Measurements from ENCODE around the gene KLF16.
"Not testable (repeated sequence)": the region's sequence is repeated elsewhere in the genome, so short reads cannot be mapped to it uniquely, and the experiment has no call there.

Gene KLF16

GRCh38 chr19:1902923-1903322, 39.5 kb upstream of the KLF16 start:
- TF ChIP-seq CTCF (IDR thresholded peaks at IDR 0.05; ENCODE audit: low read depth, low read length, missing control alignments), result no peak
- in situ Hi-C loops (cut with HindIII; ENCODE audit: low sequenced_read_pairs), result no loop called here
- H3K4me3 ChIP-seq (ENCODE audit: low read depth, low read length), result no peak overlapping the region
- DNase-seq (ENCODE audit: low read depth), result no peak

DNA sequence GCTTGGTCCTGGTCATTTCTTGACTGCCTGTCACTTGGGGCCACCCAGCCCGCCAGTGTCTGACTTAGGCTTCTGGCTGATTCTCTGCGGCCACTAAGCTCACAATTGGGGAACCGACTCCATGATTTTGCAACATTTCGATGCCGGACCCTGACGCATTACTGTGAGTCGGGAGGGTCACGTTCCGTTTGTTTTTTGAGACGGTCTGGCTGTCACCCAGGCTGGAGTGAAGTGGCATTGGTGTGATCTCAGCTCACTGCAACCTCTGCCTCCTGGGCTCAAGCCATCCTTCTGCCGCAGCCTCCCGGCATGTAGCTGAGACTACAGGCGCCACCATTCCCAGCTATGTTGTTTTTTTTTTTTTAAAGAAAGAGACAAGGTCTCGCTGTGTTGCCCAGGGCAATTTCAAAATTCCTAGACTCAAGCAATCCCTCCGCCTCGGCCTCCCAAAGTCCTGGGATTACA, 38.6 kb upstream of the KLF16 start:
- in situ Hi-C loops (cut with HindIII; ENCODE audit: low sequenced_read_pairs), result no loop called here
- no peak for TF ChIP-seq CTCF (IDR thresholded peaks at IDR 0.05; ENCODE audit: low read depth, low read length, missing control alignments)
- no peak for DNase-seq (ENCODE audit: low read depth)
- H3K4me3 ChIP-seq (ENCODE audit: low read depth, low read length), result no peak overlapping the region

- DNase-seq (ENCODE audit: low read depth), result no peak
- no peak for TF ChIP-seq CTCF (IDR thresholded peaks at IDR 0.05; ENCODE audit: low read depth, low read length, missing control alignments)
- H3K4me3 ChIP-seq (ENCODE audit: low read depth, low read length), result no peak overlapping the region
- in situ Hi-C loops (cut with HindIII; ENCODE audit: low sequenced_read_pairs), result no loop called here
Observed at GRCh38 chr19:1896508-1896907, 33.1 kb upstream of the KLF16 start.

DNA sequence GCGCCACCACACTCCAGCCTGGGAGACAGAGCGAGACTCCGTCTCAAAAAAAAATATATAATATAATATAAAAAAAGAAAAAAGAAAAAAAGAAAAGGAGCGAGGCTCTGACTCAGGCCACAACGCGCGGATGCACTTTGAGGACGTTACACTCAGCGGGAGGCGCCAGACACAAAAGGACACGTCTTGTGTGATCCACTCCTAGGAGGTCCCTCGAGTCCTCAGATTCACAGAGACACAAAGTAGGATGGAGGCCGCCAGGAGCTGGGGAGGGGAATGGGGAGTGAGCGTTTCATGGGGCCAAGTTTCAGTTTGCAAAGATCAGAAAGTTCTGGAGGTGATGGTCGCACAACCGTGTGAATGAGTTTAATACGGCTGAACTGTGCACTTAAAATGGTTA, 30.4 kb upstream of the KLF16 start:
- no peak for TF ChIP-seq CTCF (IDR thresholded peaks at IDR 0.05; ENCODE audit: low read depth, low read length, missing control alignments)
- no peak for DNase-seq (ENCODE audit: low read depth)
- in situ Hi-C loops (cut with HindIII; ENCODE audit: low sequenced_read_pairs), result no loop called here
- H3K4me3 ChIP-seq (ENCODE audit: low read depth, low read length), result no peak overlapping the region

GRCh38 chr19:1889907-1890306, 26.5 kb upstream of the KLF16 start:
- TF ChIP-seq CTCF (IDR thresholded peaks at IDR 0.05; ENCODE audit: low read depth, low read length, missing control alignments), result no peak
- in situ Hi-C loops (cut with HindIII; ENCODE audit: low sequenced_read_pairs), result no loop called here
- DNase-seq (ENCODE audit: low read depth), result no peak
- H3K4me3 ChIP-seq (ENCODE audit: low read depth, low read length), result no peak overlapping the region

DNA sequence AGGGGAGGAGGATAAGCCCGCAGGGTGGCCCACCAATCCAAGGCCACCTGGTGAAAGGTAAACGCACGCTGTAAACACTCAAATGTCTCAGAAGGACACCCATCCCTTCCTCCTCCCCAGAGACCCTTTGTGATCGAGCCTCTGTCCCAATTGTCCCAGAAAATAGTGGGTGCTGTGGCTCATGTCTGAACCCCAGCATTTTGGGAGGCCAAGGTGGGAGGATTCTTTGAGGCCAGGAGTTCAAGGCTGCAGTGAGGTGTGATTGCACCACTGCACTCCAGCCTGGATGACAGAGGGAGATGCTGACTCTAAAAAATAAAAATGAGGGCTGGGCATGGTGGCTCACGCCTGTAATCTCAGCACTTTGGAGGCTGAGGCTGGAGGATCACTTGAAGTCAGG, 25.0 kb upstream of the KLF16 start:
- TF ChIP-seq CTCF (IDR thresholded peaks at IDR 0.05; ENCODE audit: low read depth, low read length, missing control alignments), result no peak
- H3K4me3 ChIP-seq (ENCODE audit: low read depth, low read length), result no peak overlapping the region
- DNase-seq (ENCODE audit: low read depth), result no peak
- in situ Hi-C loops (cut with HindIII; ENCODE audit: low sequenced_read_pairs), result no loop called here

- in situ Hi-C loops (cut with HindIII; ENCODE audit: low sequenced_read_pairs); DNase-seq (ENCODE audit: low read depth); H3K4me3 ChIP-seq (ENCODE audit: low read depth, low read length): not testable (repeated sequence)
Observed at GRCh38 chr19:1886360-1886759, 23.0 kb upstream of the KLF16 start.

DNA sequence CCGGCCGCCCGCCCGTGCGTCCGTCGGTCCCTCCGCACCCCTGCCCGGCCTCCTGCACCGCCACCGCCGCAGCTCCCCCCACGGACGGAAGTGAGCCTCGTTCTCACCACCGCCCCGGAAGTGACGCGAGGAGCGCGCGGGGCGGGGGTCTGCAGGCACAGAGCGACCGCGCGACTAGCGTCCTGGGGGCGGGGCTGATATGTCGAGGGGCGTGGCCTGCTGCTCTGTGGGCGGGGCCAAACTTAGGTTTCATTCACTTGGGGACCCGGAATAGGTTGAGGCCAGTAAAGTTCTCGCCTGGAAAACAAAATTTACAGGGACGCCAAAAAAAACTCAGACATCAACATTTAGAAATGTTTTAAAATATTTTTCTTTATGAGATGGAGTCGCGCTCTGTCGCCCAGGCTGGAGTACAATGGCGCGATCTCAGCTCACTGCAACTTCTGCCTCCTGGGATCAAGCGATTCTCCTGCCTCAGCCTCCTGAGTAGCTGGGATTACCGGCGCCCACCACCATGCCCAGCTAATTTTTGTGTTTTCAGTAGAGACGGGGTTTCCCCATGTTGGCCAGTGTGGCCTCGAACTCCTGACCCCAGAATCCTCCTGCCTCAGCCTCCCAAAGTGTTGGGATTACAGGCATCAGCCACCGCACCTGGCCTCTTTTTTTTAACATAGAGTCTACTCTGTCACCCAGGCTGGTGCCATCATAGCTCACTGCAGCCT, 22.2 kb upstream of the KLF16 start, which contains the start of gene ABHD17A:
Gene ABHD17A (minus strand): TSS at position 99 of the 722 bp plus-strand sequence. CDS start 3,930 bp downstream, outside the sequence.
- in situ Hi-C loops (cut with HindIII; ENCODE audit: low sequenced_read_pairs), result not testable (repeated sequence)
- peak; percentile 64 for DNase-seq (ENCODE audit: low read depth)
- H3K4me3 ChIP-seq (ENCODE audit: low read depth, low read length), result peak within 1 kb of the TSS; percentile 90

Data from astrocyte of the cerebellum (primary cell).